HepG2 (cell line): ENCODE results near the gene C1QTNF5. TPM values are rescaled to one million over a fixed set of nuclear protein-coding genes. Genes with fewer than 3 reads are reported as not detected.

Experiments
- CREB1 ChIP-seq, 2 experiments: fragments of 450-650 bp in 1 of 2; IDR thresholded peaks; 2 replicates each; pipeline ENCODE4 v1.6.1; 2016 to 2017; ENCODE audit warnings: control low read depth in 1 of 2, mild to moderate bottlenecking in 1 of 2, missing compliant biosample characterization in 1 of 2, missing genetic modification characterization in 1 of 2
- MXD4 ChIP-seq: IDR thresholded peaks from 2 replicates; pipeline ENCODE4 v1.6.1; 2016; ENCODE audit warnings: mild to moderate bottlenecking, missing biosample characterization, missing genetic modification reagents
- NFKB2 ChIP-seq: sonication (generic); formaldehyde crosslinking; IDR thresholded peaks from 2 replicates; pipeline ENCODE4 v1.4.0; 2020; ENCODE audit warnings: missing genetic modification reagents, borderline replicate concordance
- NR2F1 ChIP-seq, 2 experiments: fragments of 450-650 bp in 1 of 2; formaldehyde crosslinking in 1 of 2; IDR thresholded peaks; 2 replicates each; pipeline versions ENCODE4 v1.5.0 to v1.6.1; 2016 to 2020; ENCODE audit warnings: mild to moderate bottlenecking in 1 of 2, missing compliant biosample characterization in 1 of 2, missing genetic modification reagents in 1 of 2, moderate library complexity in 1 of 2
- RFXAP ChIP-seq: sonication (generic); formaldehyde crosslinking; IDR thresholded peaks from 2 replicates; pipeline ENCODE4 v1.4.0; 2020; ENCODE audit warnings: missing genetic modification reagents, borderline replicate concordance
- SAP130 ChIP-seq: IDR thresholded peaks from 2 replicates; pipeline ENCODE4 v1.6.1; 2016; ENCODE audit warnings: low read depth
- SP4 ChIP-seq: sonication (generic); formaldehyde crosslinking; IDR thresholded peaks from 2 replicates; pipeline ENCODE4 v1.8.1; 2023; ENCODE audit warnings: mild to moderate bottlenecking, missing genetic modification reagents
- SYNCRIP ChIP-seq: fragments of 200-400 bp; formaldehyde crosslinking; IDR thresholded peaks from 2 replicates; pipeline ENCODE4 v1.6.1; 2018; ENCODE audit warnings: mild to moderate bottlenecking, low read depth, low read length; ENCODE audit not compliant: insufficient read depth
- TEAD2 ChIP-seq: sonication (generic); formaldehyde crosslinking; IDR thresholded peaks from 2 replicates; pipeline ENCODE4 v1.9.0; 2021; ENCODE audit warnings: missing genetic modification reagents
- USF2 ChIP-seq, 2 experiments: sonication (generic) in 1 of 2; formaldehyde crosslinking in 1 of 2; IDR thresholded peaks; 2 replicates each; pipeline versions ENCODE4 v1.5.1 to v1.6.1; 2011 to 2020; ENCODE audit warnings: borderline replicate concordance in 1 of 2, low read depth in 1 of 2, low read length in 1 of 2, mild to moderate bottlenecking in 1 of 2, missing genetic modification reagents in 1 of 2, moderate library complexity in 1 of 2
- ZFP1 ChIP-seq: IDR thresholded peaks from 2 replicates; pipeline ENCODE4 v1.6.1; 2016
- ZNF101 ChIP-seq: sonication (generic); formaldehyde crosslinking; IDR thresholded peaks from 2 replicates; pipeline ENCODE4 v1.4.0; 2020; ENCODE audit warnings: mild to moderate bottlenecking, low read depth, missing genetic modification reagents, borderline replicate concordance
- ZNF251 ChIP-seq: sonication (generic); formaldehyde crosslinking; IDR thresholded peaks from 2 replicates; pipeline ENCODE4 v1.9.0; 2021; ENCODE audit warnings: mild to moderate bottlenecking, missing genetic modification reagents
- ZNF414 ChIP-seq: sonication (generic); formaldehyde crosslinking; IDR thresholded peaks from 2 replicates; pipeline ENCODE4 v1.5.0; 2020; ENCODE audit warnings: missing genetic modification reagents
- ZNF460 ChIP-seq: sonication (generic); formaldehyde crosslinking; IDR thresholded peaks from 2 replicates; pipeline ENCODE4 v1.5.1; 2020; ENCODE audit warnings: missing genetic modification reagents, mild to moderate bottlenecking, borderline replicate concordance
- polyA plus RNA-seq, 8 experiments: library from polyadenylated mRNA; depleted of rRNA in 3 of 8; stranded (reverse) in 7 of 8; unstranded in 1 of 8; fragments of >200 nt; fragmentation: Illumina TruSeq in 4 of 8; extraction: Trizol in 4 of 8; gene quantifications; 2 replicates each; pipeline versions ENCODE4 v1.2.1 to v1.2.3, GENCODE V29; 2011 to 2016; ENCODE audit warnings: low read depth in 4 of 8, missing spikeins in 1 of 8, mixed read lengths in 1 of 8; ENCODE audit not compliant: insufficient read depth in 1 of 8
- total RNA-seq, 5 experiments: library from RNA; depleted of rRNA; stranded (reverse); fragments of >200 nt; fragmentation: Illumina TruSeq; extraction: Trizol; gene quantifications; 2 replicates each; pipeline ENCODE4 v1.2.3, GENCODE V29; 2016; ENCODE audit warnings: low read depth in 1 of 5
- TF ChIP-seq, protein P1 (sequence below): sonication (generic); formaldehyde crosslinking; IDR thresholded peaks from 2 replicates; pipeline ENCODE4 v1.4.0; 2020; ENCODE audit warnings: missing genetic modification reagents
- TF ChIP-seq, protein P2 (sequence below): sonication (generic); formaldehyde crosslinking; IDR thresholded peaks from 2 replicates; pipeline ENCODE4 v1.8.1; 2022; ENCODE audit warnings: low read depth, mild to moderate bottlenecking, missing genetic modification reagents

C1QTNF5 gene
- total and polyA plus RNA-seq, 2 of the 13 experiments (the other 11 are each of a cell fraction or from before 2014, with no cell fraction given) = 0.86 to 1.2 TPM

DNA sequence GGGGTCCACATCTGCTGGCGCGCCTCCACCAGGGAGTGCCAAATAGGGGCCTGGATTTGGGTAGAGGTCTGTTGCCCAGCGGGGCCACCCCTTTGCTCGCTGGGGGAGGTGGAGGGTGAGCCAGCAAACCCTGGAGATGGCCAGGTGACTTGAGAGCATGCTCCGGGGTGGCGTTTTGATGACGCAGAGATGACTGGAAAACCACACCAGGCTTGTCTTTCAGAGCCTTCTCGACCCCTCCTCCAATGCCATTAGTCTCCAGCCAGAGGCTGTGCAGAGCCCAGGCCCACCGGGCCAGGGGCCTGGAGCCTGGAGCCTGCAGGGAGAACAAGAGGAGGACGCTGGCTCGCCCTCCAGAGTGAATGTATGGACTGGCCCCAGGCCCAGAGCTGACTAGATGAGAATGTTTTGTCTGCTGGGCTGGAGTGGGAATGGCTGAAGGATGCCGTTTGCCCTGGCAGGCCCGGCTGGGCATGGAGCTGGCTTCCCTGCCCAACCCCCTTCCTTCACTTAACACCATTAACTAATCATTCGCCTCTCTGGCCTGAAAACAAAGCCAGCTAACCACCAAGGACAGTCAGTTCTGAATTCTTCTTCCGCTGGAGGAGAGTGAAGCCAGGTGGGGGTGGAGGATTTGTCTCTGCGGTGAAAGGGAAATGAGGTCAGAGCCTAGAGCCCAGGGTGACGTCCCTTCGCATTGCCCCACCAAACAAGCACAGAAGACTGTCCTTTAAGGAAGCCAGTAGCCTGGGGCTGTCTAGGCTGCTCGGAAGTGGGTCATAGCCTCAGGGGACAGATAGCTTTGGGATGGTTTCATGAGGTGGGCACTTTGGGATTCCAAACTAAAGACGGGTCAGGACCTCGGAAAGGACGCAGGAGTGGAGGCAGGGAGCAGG, 22.2 kb downstream of the C1QTNF5 start (continued):
- TF ChIP-seq, protein P1, sequence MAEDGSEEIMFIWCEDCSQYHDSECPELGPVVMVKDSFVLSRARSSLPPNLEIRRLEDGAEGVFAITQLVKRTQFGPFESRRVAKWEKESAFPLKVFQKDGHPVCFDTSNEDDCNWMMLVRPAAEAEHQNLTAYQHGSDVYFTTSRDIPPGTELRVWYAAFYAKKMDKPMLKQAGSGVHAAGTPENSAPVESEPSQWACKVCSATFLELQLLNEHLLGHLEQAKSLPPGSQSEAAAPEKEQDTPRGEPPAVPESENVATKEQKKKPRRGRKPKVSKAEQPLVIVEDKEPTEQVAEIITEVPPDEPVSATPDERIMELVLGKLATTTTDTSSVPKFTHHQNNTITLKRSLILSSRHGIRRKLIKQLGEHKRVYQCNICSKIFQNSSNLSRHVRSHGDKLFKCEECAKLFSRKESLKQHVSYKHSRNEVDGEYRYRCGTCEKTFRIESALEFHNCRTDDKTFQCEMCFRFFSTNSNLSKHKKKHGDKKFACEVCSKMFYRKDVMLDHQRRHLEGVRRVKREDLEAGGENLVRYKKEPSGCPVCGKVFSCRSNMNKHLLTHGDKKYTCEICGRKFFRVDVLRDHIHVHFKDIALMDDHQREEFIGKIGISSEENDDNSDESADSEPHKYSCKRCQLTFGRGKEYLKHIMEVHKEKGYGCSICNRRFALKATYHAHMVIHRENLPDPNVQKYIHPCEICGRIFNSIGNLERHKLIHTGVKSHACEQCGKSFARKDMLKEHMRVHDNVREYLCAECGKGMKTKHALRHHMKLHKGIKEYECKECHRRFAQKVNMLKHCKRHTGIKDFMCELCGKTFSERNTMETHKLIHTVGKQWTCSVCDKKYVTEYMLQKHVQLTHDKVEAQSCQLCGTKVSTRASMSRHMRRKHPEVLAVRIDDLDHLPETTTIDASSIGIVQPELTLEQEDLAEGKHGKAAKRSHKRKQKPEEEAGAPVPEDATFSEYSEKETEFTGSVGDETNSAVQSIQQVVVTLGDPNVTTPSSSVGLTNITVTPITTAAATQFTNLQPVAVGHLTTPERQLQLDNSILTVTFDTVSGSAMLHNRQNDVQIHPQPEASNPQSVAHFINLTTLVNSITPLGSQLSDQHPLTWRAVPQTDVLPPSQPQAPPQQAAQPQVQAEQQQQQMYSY (CRISPR knock-in tag) = no peak
- TF ChIP-seq CREB1 (IDR thresholded peaks at IDR 0.05) (peak; percentile 63), CREB1 (CRISPR knock-in tag; IDR thresholded peaks at IDR 0.05) (peak; percentile 70), ZNF414 (no peak), NR2F1 (CRISPR knock-in tag; IDR thresholded peaks at IDR 0.05) (no peak), ZNF101 (no peak), SP4 (CRISPR knock-in tag) (no peak; the same call in 1 of the 2 replicates), SYNCRIP (no peak), ZFP1 (CRISPR knock-in tag) (no peak), MXD4 (CRISPR knock-in tag) (no peak), SAP130 (CRISPR knock-in tag) (peak; percentile 80), ZNF460 (CRISPR knock-in tag) (no peak), TEAD2 (no peak), USF2 (IDR thresholded peaks at IDR 0.05; ENCODE audit: low read depth, low read length) (no peak), USF2 (CRISPR knock-in tag; IDR thresholded peaks at IDR 0.05; ENCODE audit: borderline replicate concordance) (no peak), NFKB2 (CRISPR knock-in tag) (no peak; the same call in 1 of the 2 replicates), ZNF251 (CRISPR knock-in tag) (no peak), RFXAP (CRISPR knock-in tag) (0 out of 2 replicates have a peak, but pooled peaks have one; percentile 3)
- TF ChIP-seq, protein P2, sequence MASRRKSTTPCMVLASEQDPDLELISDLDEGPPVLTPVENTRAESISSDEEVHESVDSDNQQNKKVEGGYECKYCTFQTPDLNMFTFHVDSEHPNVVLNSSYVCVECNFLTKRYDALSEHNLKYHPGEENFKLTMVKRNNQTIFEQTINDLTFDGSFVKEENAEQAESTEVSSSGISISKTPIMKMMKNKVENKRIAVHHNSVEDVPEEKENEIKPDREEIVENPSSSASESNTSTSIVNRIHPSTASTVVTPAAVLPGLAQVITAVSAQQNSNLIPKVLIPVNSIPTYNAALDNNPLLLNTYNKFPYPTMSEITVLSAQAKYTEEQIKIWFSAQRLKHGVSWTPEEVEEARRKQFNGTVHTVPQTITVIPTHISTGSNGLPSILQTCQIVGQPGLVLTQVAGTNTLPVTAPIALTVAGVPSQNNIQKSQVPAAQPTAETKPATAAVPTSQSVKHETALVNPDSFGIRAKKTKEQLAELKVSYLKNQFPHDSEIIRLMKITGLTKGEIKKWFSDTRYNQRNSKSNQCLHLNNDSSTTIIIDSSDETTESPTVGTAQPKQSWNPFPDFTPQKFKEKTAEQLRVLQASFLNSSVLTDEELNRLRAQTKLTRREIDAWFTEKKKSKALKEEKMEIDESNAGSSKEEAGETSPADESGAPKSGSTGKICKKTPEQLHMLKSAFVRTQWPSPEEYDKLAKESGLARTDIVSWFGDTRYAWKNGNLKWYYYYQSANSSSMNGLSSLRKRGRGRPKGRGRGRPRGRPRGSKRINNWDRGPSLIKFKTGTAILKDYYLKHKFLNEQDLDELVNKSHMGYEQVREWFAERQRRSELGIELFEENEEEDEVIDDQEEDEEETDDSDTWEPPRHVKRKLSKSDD (CRISPR knock-in tag) = no peak
